ENCODE measurements around the gene NEUROG3. TPM values are rescaled to one million over a fixed set of nuclear protein-coding genes. Genes with fewer than 3 reads are reported as not detected.
A peak's percentile ranks its signal among the peaks of the same experiment; 100 is the strongest.

Gene NEUROG3
- total RNA-seq, 1 donor from 2014 or later = not detected

- Histone ChIP-seq H3K4me1 (ENCODE audit: control insufficient read depth in 3 of 3, insufficient read depth in 3 of 3, low read length in 3 of 3) (peaks cover 3 to 22% (median 8%) of the 10 kb centered on the region in 3 donors), H3K4me3 (ENCODE audit: low read length in 3 of 3) (peak overlapping the region; percentile 14 to 22 (median 17)), H3K9ac (ENCODE audit: low read depth in 1 of 3, low read length in 3 of 3) (no peak overlapping the region), H3K27ac (ENCODE audit: low read depth, low read length) (no peak overlapping the region), H3K9me3 (ENCODE audit: control insufficient read depth in 3 of 3, low read length in 3 of 3) (no peaks in the 10 kb centered on the region), H3K36me3 (ENCODE audit: control insufficient read depth in 3 of 3, insufficient read depth in 3 of 3, low read length in 3 of 3) (no peaks in the 10 kb centered on the region), H3K27me3 (ENCODE audit: control insufficient read depth in 3 of 3, insufficient read depth in 3 of 3, low read length in 3 of 3) (peaks cover 89 to 96% (median 95%) of the 10 kb centered on the region in 3 donors)
Measured at GRCh38 chr10:69572159-69573055, 815 bp downstream of the NEUROG3 start.

GRCh38 chr10:69571618-69572158 lies 1.5 kb downstream of the NEUROG3 start:
- Histone ChIP-seq H3K4me1 (ENCODE audit: control insufficient read depth in 3 of 3, insufficient read depth in 3 of 3, low read length in 3 of 3) (peaks cover 3 to 22% (median 8%) of the 10 kb centered on the region in 3 donors), H3K4me3 (ENCODE audit: low read length in 3 of 3) (no peak overlapping the region), H3K27ac (ENCODE audit: low read depth, low read length) (no peak overlapping the region), H3K9me3 (ENCODE audit: control insufficient read depth in 3 of 3, low read length in 3 of 3) (no peaks in the 10 kb centered on the region), H3K9ac (ENCODE audit: low read depth in 1 of 3, low read length in 3 of 3) (no peak overlapping the region), H3K36me3 (ENCODE audit: control insufficient read depth in 3 of 3, insufficient read depth in 3 of 3, low read length in 3 of 3) (no peaks in the 10 kb centered on the region), H3K27me3 (ENCODE audit: control insufficient read depth in 3 of 3, insufficient read depth in 3 of 3, low read length in 3 of 3) (peaks cover 89 to 96% (median 89%) of the 10 kb centered on the region in 3 donors)

GRCh38 chr10:69570050-69570816 lies 3.0 kb downstream of the NEUROG3 start:
- Histone ChIP-seq H3K4me3 (ENCODE audit: low read length in 3 of 3) (no peak overlapping the region), H3K4me1 (ENCODE audit: control insufficient read depth in 3 of 3, insufficient read depth in 3 of 3, low read length in 3 of 3) (peaks cover 3 to 22% (median 8%) of the 10 kb centered on the region in 3 donors), H3K36me3 (ENCODE audit: control insufficient read depth in 3 of 3, insufficient read depth in 3 of 3, low read length in 3 of 3) (no peaks in the 10 kb centered on the region), H3K27ac (ENCODE audit: low read depth, low read length) (no peak overlapping the region), H3K9ac (ENCODE audit: low read depth in 1 of 3, low read length in 3 of 3) (no peak overlapping the region), H3K9me3 (ENCODE audit: control insufficient read depth in 3 of 3, low read length in 3 of 3) (no peaks in the 10 kb centered on the region), H3K27me3 (ENCODE audit: control insufficient read depth in 3 of 3, insufficient read depth in 3 of 3, low read length in 3 of 3) (peaks cover 78 to 93% (median 90%) of the 10 kb centered on the region in 3 donors)

GRCh38 chr10:69569396-69569934 lies 3.8 kb downstream of the NEUROG3 start:
- H3K9me3 ChIP-seq (ENCODE audit: control insufficient read depth in 3 of 3, low read length in 3 of 3) = no peaks in the 10 kb centered on the region
- no peak overlapping the region for H3K9ac ChIP-seq (ENCODE audit: low read depth in 1 of 3, low read length in 3 of 3)
- H3K27ac ChIP-seq (ENCODE audit: low read depth, low read length) = no peak overlapping the region
- no peak overlapping the region for H3K4me3 ChIP-seq (ENCODE audit: low read length in 3 of 3)
- H3K36me3 ChIP-seq (ENCODE audit: control insufficient read depth in 3 of 3, insufficient read depth in 3 of 3, low read length in 3 of 3) = no peaks in the 10 kb centered on the region
- peaks cover 76 to 90% (median 87%) of the 10 kb centered on the region in 3 donors for H3K27me3 ChIP-seq (ENCODE audit: control insufficient read depth in 3 of 3, insufficient read depth in 3 of 3, low read length in 3 of 3)
- H3K4me1 ChIP-seq (ENCODE audit: control insufficient read depth in 3 of 3, insufficient read depth in 3 of 3, low read length in 3 of 3) = peaks cover 3 to 22% (median 8%) of the 10 kb centered on the region in 3 donors

DNA sequence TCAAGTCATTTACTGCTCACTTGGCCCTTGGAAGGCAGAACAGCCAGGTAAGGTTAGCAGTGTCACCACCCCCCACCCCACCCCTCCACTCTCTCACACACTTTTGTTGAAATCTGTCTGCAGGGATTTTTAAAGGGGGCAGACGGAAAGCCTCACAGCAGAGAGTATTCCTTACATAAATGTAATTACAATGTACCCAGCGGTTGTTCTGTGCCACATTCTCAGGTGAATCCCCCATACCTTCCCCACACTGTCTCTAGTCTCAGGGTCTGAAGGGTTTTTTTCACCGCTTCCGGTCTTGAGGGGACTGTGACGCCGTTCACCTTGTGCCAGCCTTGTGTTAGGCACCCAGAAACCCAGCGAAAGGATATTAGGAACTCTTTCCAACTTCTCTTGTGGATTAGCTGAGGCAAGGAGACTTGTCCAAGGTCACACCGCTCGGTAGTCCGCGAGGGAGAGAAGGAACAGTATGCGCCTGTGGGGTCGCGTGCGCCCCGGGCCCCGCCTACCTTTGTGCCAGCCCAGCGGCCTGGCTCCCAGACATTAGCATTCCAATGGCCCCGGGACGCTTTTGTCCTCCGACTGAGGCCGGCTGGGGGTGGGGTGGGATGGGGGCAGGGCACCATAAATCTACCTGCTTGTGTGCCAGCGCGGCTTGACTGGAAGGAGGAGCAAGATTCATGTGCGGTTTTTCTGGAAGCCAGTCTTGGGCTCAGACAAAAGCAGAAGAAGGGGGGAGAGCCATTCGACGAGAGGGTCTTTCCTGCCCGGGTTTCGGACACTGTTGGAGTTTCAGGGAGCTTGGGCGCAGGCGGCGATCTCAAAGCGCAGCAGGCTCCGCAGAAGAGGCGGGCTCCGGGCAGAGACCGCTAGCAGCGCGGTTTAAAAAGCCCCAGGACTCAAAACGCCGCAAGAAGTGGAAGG lies 4.5 kb downstream of the NEUROG3 start:
- H3K36me3 ChIP-seq (ENCODE audit: control insufficient read depth in 3 of 3, insufficient read depth in 3 of 3, low read length in 3 of 3) = no peaks in the 10 kb centered on the region
- no peak overlapping the region for H3K4me3 ChIP-seq (ENCODE audit: low read length in 3 of 3)
- no peak overlapping the region for H3K27ac ChIP-seq (ENCODE audit: low read depth, low read length)
- no peaks in the 10 kb centered on the region for H3K9me3 ChIP-seq (ENCODE audit: control insufficient read depth in 3 of 3, low read length in 3 of 3)
- H3K27me3 ChIP-seq (ENCODE audit: control insufficient read depth in 3 of 3, insufficient read depth in 3 of 3, low read length in 3 of 3) = peaks cover 72 to 84% (median 83%) of the 10 kb centered on the region in 3 donors
- no peak overlapping the region for H3K9ac ChIP-seq (ENCODE audit: low read depth in 1 of 3, low read length in 3 of 3)
- H3K4me1 ChIP-seq (ENCODE audit: control insufficient read depth in 3 of 3, insufficient read depth in 3 of 3, low read length in 3 of 3) = peaks cover 3 to 16% (median 7%) of the 10 kb centered on the region in 3 donors

- no peak overlapping the region for H3K4me3 ChIP-seq (ENCODE audit: low read length in 3 of 3)
- H3K36me3 ChIP-seq (ENCODE audit: control insufficient read depth in 3 of 3, insufficient read depth in 3 of 3, low read length in 3 of 3) = no peaks in the 10 kb centered on the region
- peaks cover 64 to 77% (median 76%) of the 10 kb centered on the region in 3 donors for H3K27me3 ChIP-seq (ENCODE audit: control insufficient read depth in 3 of 3, insufficient read depth in 3 of 3, low read length in 3 of 3)
- no peak overlapping the region for H3K27ac ChIP-seq (ENCODE audit: low read depth, low read length)
- peaks cover 1 to 9% (median 5%) of the 10 kb centered on the region in 3 donors for H3K4me1 ChIP-seq (ENCODE audit: control insufficient read depth in 3 of 3, insufficient read depth in 3 of 3, low read length in 3 of 3)
- no peak overlapping the region for H3K9ac ChIP-seq (ENCODE audit: low read depth in 1 of 3, low read length in 3 of 3)
- no peaks in the 10 kb centered on the region for H3K9me3 ChIP-seq (ENCODE audit: control insufficient read depth in 3 of 3, low read length in 3 of 3)
Measured at GRCh38 chr10:69567920-69568319, 5.3 kb downstream of the NEUROG3 start.

DNA sequence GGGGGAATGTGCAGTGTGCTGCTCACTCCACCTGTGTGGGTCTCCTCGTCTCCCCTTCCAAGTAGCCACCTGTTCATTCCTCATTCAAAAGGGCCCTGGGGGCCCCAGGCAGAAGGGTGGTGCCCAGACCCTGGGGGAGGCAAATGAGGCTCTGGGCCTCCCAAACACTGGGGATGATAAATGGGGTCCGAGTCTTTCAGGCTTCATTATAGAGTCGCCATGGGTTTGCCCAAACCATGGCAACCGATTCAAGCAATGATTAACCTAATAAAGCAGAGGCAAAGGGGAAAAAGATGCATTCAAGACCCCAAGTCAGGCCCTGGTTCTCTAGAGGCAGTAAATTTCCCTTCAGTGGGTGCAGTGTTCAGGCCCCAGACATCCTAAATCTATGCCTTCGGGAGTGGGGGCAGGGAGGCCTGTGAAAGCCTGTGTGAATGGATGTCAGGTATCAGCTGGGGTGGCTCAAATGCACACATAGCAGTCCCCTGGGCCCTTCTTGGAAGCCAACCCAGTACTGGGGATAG lies 10.4 kb downstream of the NEUROG3 start:
- Histone ChIP-seq H3K27me3 (ENCODE audit: control insufficient read depth in 3 of 3, insufficient read depth in 3 of 3, low read length in 3 of 3) (peaks cover 28 to 40% (median 30%) of the 10 kb centered on the region in 3 donors), H3K9ac (ENCODE audit: low read depth in 1 of 3, low read length in 3 of 3) (no peak overlapping the region), H3K36me3 (ENCODE audit: control insufficient read depth in 3 of 3, insufficient read depth in 3 of 3, low read length in 3 of 3) (no peaks in the 10 kb centered on the region), H3K27ac (ENCODE audit: low read depth, low read length) (no peak overlapping the region), H3K4me1 (ENCODE audit: control insufficient read depth in 3 of 3, insufficient read depth in 3 of 3, low read length in 3 of 3) (no peaks in the 10 kb centered on the region), H3K9me3 (ENCODE audit: control insufficient read depth in 3 of 3, low read length in 3 of 3) (no peaks in the 10 kb centered on the region), H3K4me3 (ENCODE audit: low read length in 3 of 3) (no peak overlapping the region)

- Histone ChIP-seq H3K4me1 (ENCODE audit: control insufficient read depth in 3 of 3, insufficient read depth in 3 of 3, low read length in 3 of 3) (no peaks in the 10 kb centered on the region), H3K9me3 (ENCODE audit: control insufficient read depth in 3 of 3, low read length in 3 of 3) (no peaks in the 10 kb centered on the region), H3K27me3 (ENCODE audit: control insufficient read depth in 3 of 3, insufficient read depth in 3 of 3, low read length in 3 of 3) (peaks cover 14 to 24% (median 20%) of the 10 kb centered on the region in 3 donors), H3K36me3 (ENCODE audit: control insufficient read depth in 3 of 3, insufficient read depth in 3 of 3, low read length in 3 of 3) (no peaks in the 10 kb centered on the region), H3K9ac (ENCODE audit: low read depth in 1 of 3, low read length in 3 of 3) (no peak overlapping the region), H3K4me3 (ENCODE audit: low read length in 3 of 3) (no peak overlapping the region), H3K27ac (ENCODE audit: low read depth, low read length) (no peak overlapping the region)
Measured at GRCh38 chr10:69559525-69559924, 13.7 kb downstream of the NEUROG3 start.

- Histone ChIP-seq H3K27me3 (ENCODE audit: control insufficient read depth in 3 of 3, insufficient read depth in 3 of 3, low read length in 3 of 3) (peaks cover 15 to 19% (median 18%) of the 10 kb centered on the region in 3 donors), H3K9ac (ENCODE audit: low read depth in 1 of 3, low read length in 3 of 3) (no peak overlapping the region), H3K4me1 (ENCODE audit: control insufficient read depth in 3 of 3, insufficient read depth in 3 of 3, low read length in 3 of 3) (no peaks in the 10 kb centered on the region)
Measured at GRCh38 chr10:69558559-69558958, 14.7 kb downstream of the NEUROG3 start.

More at GRCh38 chr10:69558559-69558958, 14.7 kb downstream of the NEUROG3 start:
- Histone ChIP-seq H3K36me3 (ENCODE audit: control insufficient read depth in 3 of 3, insufficient read depth in 3 of 3, low read length in 3 of 3) (no peaks in the 10 kb centered on the region), H3K4me3 (ENCODE audit: low read length in 3 of 3) (no peak overlapping the region), H3K9me3 (ENCODE audit: control insufficient read depth in 3 of 3, low read length in 3 of 3) (no peaks in the 10 kb centered on the region), H3K27ac (ENCODE audit: low read depth, low read length) (no peak overlapping the region)

All from skeletal muscle tissue (tissue), 4 donors.